Measurements from ENCODE around the gene WDFY3. TPM values are rescaled to one million over a fixed set of nuclear protein-coding genes. Genes with fewer than 3 reads are reported as not detected.

WDFY3 gene
- total RNA-seq, 1 donor from 2014 or later, result 0.04 TPM

DNA sequence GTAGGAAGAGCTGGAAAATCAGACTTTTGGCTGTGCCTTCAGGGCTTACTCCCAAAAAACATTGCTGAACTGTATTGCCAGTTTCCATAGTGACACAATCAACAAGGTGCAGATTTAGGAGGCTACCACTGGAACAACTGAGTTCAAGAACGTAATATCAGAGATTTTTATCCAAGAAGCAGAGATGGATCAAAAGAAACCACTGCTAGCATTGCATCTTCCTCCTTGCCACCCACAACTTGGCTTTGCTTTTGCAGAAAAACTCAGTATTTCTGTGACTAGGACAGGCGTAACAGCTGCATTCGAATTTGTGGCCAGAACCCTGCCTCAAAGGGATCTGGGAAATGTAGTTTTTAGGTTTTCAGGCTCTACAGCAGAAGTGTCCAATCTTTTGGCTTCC lies 27.8 kb upstream of the WDFY3 start:
- intact Hi-C loops (cut with micrococcal nuclease), result no loop called here
- DNase-seq (no peak), ATAC-seq (ENCODE audit: low read depth) (no peak)
- no peak overlapping the region for H3K27ac Mint-ChIP-seq
- no peaks in the 10 kb centered on the region for H3K9me3 Mint-ChIP-seq
- H3K27me3 Mint-ChIP-seq, result no peaks in the 10 kb centered on the region
- no peaks in the 10 kb centered on the region for H3K36me3 Mint-ChIP-seq (ENCODE audit: low read depth)
- ChIA-PET CTCF (no interaction called here), POLR2A (no interaction called here)
- no peaks in the 10 kb centered on the region for H3K4me1 Mint-ChIP-seq
- H3K4me3 Mint-ChIP-seq, result no peak overlapping the region
- TF ChIP-seq, protein P1, sequence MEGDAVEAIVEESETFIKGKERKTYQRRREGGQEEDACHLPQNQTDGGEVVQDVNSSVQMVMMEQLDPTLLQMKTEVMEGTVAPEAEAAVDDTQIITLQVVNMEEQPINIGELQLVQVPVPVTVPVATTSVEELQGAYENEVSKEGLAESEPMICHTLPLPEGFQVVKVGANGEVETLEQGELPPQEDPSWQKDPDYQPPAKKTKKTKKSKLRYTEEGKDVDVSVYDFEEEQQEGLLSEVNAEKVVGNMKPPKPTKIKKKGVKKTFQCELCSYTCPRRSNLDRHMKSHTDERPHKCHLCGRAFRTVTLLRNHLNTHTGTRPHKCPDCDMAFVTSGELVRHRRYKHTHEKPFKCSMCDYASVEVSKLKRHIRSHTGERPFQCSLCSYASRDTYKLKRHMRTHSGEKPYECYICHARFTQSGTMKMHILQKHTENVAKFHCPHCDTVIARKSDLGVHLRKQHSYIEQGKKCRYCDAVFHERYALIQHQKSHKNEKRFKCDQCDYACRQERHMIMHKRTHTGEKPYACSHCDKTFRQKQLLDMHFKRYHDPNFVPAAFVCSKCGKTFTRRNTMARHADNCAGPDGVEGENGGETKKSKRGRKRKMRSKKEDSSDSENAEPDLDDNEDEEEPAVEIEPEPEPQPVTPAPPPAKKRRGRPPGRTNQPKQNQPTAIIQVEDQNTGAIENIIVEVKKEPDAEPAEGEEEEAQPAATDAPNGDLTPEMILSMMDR (IDR thresholded peaks at IDR 0.05), result no peak

DNA sequence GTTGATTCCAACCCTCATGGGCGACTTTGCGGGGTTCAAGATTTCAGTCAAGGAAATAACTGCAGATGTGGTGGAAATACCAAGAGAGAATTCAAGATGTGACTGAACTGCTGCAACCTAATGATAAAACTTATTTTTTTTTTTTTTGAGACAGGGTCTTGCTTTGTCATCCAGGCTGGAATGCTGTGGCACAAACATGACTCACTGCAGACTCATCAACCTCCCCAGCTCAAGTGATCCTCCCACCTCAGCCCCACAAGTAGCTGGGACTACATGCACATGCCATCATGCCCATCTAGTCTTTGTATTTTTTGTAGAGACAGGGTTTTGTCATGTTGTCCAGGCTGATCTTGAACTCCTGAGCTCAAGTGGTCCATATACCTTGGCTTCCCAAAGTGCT lies 19.5 kb upstream of the WDFY3 start:
- intact Hi-C loops (cut with micrococcal nuclease), result no loop called here
- H3K4me3 Mint-ChIP-seq, result no peak overlapping the region
- CTCF ChIA-PET, result no interaction called here
- DNase-seq (no peak), ATAC-seq (ENCODE audit: low read depth) (no peak)
- TF ChIP-seq, protein P1 (IDR thresholded peaks at IDR 0.05), result no peak
- no peaks in the 10 kb centered on the region for H3K4me1 Mint-ChIP-seq
- POLR2A ChIA-PET, result no interaction called here
- H3K27me3 Mint-ChIP-seq, result peaks cover 10% of the 10 kb centered on the region
- H3K36me3 Mint-ChIP-seq (ENCODE audit: low read depth), result no peaks in the 10 kb centered on the region
- no peak overlapping the region for H3K27ac Mint-ChIP-seq
- H3K9me3 Mint-ChIP-seq, result peaks cover 5% of the 10 kb centered on the region

DNA sequence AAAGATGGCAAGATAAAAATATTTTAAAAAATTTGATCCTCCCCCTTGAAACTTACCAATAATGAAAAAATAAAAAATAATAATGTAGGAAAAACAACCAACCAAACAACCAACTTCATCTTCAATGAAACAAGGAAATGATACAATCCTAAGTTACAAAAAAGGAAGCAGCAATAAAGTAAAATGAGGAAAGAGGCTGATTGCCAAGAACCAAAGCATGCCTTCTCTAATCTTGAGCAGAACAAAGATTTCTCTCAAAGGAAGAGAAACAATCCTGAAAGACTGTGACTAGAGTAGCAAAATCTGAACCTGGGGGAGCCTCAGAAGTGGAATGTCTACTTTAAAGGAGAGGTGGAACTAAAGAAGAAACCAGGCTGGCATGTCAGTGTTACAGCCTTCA lies 10.9 kb upstream of the WDFY3 start:
- no peaks in the 10 kb centered on the region for H3K27me3 Mint-ChIP-seq
- H3K4me3 Mint-ChIP-seq, result no peak overlapping the region
- DNase-seq (no peak), ATAC-seq (ENCODE audit: low read depth) (no peak)
- no peaks in the 10 kb centered on the region for H3K4me1 Mint-ChIP-seq
- intact Hi-C loops (cut with micrococcal nuclease), result no loop called here
- ChIA-PET POLR2A (no interaction called here), CTCF (no interaction called here)
- no peak overlapping the region for H3K27ac Mint-ChIP-seq
- TF ChIP-seq, protein P1 (IDR thresholded peaks at IDR 0.05), result no peak
- H3K9me3 Mint-ChIP-seq, result peaks cover 3% of the 10 kb centered on the region
- no peaks in the 10 kb centered on the region for H3K36me3 Mint-ChIP-seq (ENCODE audit: low read depth)

DNA sequence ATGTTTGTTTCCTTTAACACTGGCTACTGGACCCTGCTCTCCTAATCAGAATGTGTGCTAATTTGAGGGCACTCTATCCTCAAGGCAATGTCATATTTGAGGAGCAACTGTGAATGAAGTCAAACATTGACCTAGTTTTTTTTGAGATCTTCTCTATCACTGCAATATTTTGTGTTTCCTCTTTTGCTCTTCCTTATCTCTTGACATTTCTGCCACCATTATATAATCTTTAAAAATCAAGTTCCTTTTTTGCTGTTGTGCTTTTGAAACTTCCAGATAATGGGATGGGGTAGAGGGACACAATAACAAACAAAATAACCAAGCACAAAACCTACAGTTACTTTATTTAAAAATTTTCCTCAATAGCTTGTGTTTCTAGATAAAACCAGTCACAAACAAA lies 7.4 kb upstream of the WDFY3 start:
- ATAC-seq (ENCODE audit: low read depth) (no peak), DNase-seq (no peak)
- Mint-ChIP-seq H3K27me3 (peaks cover 7% of the 10 kb centered on the region), H3K36me3 (ENCODE audit: low read depth) (no peaks in the 10 kb centered on the region), H3K4me3 (no peak overlapping the region), H3K4me1 (no peaks in the 10 kb centered on the region), H3K27ac (no peak overlapping the region), H3K9me3 (no peaks in the 10 kb centered on the region)
- TF ChIP-seq, protein P1 (IDR thresholded peaks at IDR 0.05), result no peak
- intact Hi-C loops (cut with micrococcal nuclease), result no loop called here
- ChIA-PET POLR2A (no interaction called here), CTCF (no interaction called here)

DNA sequence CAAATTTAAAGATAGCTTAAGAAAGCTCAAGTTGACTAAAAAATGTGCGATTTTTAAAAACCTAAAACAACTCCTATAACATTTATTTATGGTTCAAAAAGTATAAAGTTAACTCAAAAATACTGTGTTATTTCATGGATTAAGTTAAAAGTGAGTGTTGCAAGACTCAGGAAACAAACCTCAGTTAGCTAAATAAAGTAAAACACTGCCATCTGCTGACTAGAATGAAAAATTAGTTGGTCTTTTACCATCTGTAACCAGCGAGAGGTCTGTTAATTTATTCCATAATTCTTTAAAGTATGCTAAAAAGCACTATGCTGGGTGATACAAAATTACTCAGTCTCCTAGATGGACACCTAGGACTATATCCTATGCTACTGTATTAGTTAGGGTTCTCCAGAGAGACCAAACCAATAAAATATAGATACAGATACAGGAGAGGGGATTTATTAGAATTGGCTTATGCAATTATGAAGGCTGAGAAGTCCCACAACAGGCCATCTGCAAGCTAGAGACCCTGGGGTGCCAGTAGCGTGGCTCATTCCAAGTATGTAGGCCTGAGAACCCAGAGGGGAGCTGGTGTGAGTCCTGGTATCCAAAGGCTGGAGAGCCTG lies 4.9 kb upstream of the WDFY3 start:
- TF ChIP-seq, protein P1 (IDR thresholded peaks at IDR 0.05), result no peak
- H3K27ac Mint-ChIP-seq, result no peak overlapping the region
- H3K27me3 Mint-ChIP-seq, result peaks cover 21% of the 10 kb centered on the region
- intact Hi-C loops (cut with micrococcal nuclease), result loop anchor here (1.0 to 2.0 kb wide), 3 partner anchors 221 to 1327 kb away; no protein-coding TSS in a partner anchor
- ATAC-seq (ENCODE audit: low read depth) (no peak), DNase-seq (no peak)
- ChIA-PET CTCF (interaction anchor here (0.7 to 2.3 kb wide), 6 partner anchors 11 to 1327 kb away, joined by 3 to 13 read pairs (median 4); no protein-coding TSS in a partner anchor), POLR2A (no interaction called here)
- peaks cover 9% of the 10 kb centered on the region for H3K4me1 Mint-ChIP-seq
- H3K4me3 Mint-ChIP-seq, result no peak overlapping the region
- no peaks in the 10 kb centered on the region for H3K9me3 Mint-ChIP-seq
- H3K36me3 Mint-ChIP-seq (ENCODE audit: low read depth), result no peaks in the 10 kb centered on the region
